H1 (cell line): Measurements from ENCODE around the gene ENO3. TPM values are rescaled to one million over a fixed set of nuclear protein-coding genes. Genes with fewer than 3 reads are reported as not detected.

Experiments used
- HDAC2 ChIP-seq, 2 experiments: fragments of 300-600 bp in 1 of 2; sonication (generic) in 1 of 2; IDR thresholded peaks; 2 replicates each; pipeline ENCODE4 v1.6.1; 2011 to 2012; ENCODE audit warnings: low read depth in 2 of 2, low read length in 2 of 2, mild to moderate bottlenecking in 2 of 2, moderate library complexity in 2 of 2, borderline replicate concordance in 1 of 2, inconsistent platforms in 1 of 2
- RAD21 ChIP-seq, 2 experiments: IDR thresholded peaks in 1 of 2; conservative IDR thresholded peaks in 1 of 2; 2 replicates each; pipeline ENCODE4 v1.6.1; 2011; ENCODE audit warnings: low read depth in 2 of 2, low read length in 2 of 2, improper control_type of control experiment in 1 of 2, inconsistent platforms in 1 of 2, mild to moderate bottlenecking in 1 of 2, moderate library complexity in 1 of 2
- SP1 ChIP-seq: IDR thresholded peaks from 2 replicates; pipeline ENCODE4 v1.6.1; 2011; ENCODE audit warnings: low read depth, low read length
- SP4 ChIP-seq: IDR thresholded peaks from 2 replicates; pipeline ENCODE4 v1.6.1; 2012; ENCODE audit warnings: low read length, inconsistent platforms
- TCF12 ChIP-seq: IDR thresholded peaks from 2 replicates; pipeline ENCODE4 v1.6.1; 2011; ENCODE audit warnings: low read depth, mild to moderate bottlenecking, low read length
- polyA plus RNA-seq, 7 experiments: library from polyadenylated mRNA; depleted of rRNA in 3 of 7; stranded (reverse) in 5 of 7; unstranded in 2 of 7; fragments of >200 nt in 5 of 7; fragments of 200-250 nt in 2 of 7; gene quantifications; 1 replicate in 5 of 7; 2 replicates in 1 of 7; 4 replicates in 1 of 7; pipeline versions ENCODE4 v1.2.1 to v1.2.3, GENCODE V29; 2011 to 2013; ENCODE audit warnings: missing spikeins in 2 of 7, mixed read lengths in 2 of 7
- total RNA-seq: library from RNA; stranded (reverse); fragmentation: NEBNext Ultra II Directional; extraction: Animal tissue kit (Norgen Biotek cat#: 25700); gene quantifications from 2 replicates; pipeline ENCODE4 v1.2.1, GENCODE V29; 2021

The ENO3 gene
- total and polyA plus RNA-seq, 2 of the 8 experiments (the other 6 are each of a cell fraction or from before 2014, with no cell fraction given): 25.0 to 25.7 TPM

GRCh38 chr17:4908711-4909496, 42.0 kb upstream of the ENO3 start (continued):
- no peak for TF ChIP-seq HDAC2 (IDR thresholded peaks at IDR 0.05; ENCODE audit: borderline replicate concordance in 1 of 2, low read depth in 2 of 2, low read length in 2 of 2)
- no peak for TF ChIP-seq SP1
- TF ChIP-seq TCF12: 0 out of 2 replicates have a peak, but pooled peaks have one; percentile 33
- TF ChIP-seq SP4: 0 out of 2 replicates have a peak, but pooled peaks have one; percentile 56
- peak; percentile 79 to 88 for TF ChIP-seq RAD21 (IDR thresholded peaks at IDR 0.05 in 1 of 2, conservative IDR thresholded peaks at IDR 0.05 in 1 of 2; ENCODE audit: low read depth in 2 of 2, low read length in 2 of 2)
